BE2C (cell line): ENCODE measurements around the gene MVK.

ENCODE experiments used
- DNase-seq: peaks from one replicate; pipeline ENCODE4 v3.0.0-alpha.2; 2020
- H3K27me3 ChIP-seq: fragments of 250-450 bp; sonication (Bioruptor Pico); 2 replicates; pipeline ENCODE4 v1.5.1; 2020; ENCODE audit warnings: mild to moderate bottlenecking
- H3K36me3 ChIP-seq: fragments of 250-450 bp; sonication (Bioruptor Pico); 2 replicates; pipeline ENCODE4 v1.5.1; 2020; ENCODE audit warnings: mild to moderate bottlenecking
- H3K4me1 ChIP-seq: fragments of 250-450 bp; sonication (Bioruptor Pico); 2 replicates; pipeline ENCODE4 v1.5.1; 2020
- H3K4me3 ChIP-seq: 2 replicates; pipeline ENCODE4 v1.5.1; 2011; ENCODE audit warnings: low read depth, low read length
- H3K9me3 ChIP-seq: fragments of 250-450 bp; sonication (Bioruptor Pico); 2 replicates; pipeline ENCODE4 v1.5.1; 2020
- TF ChIP-seq, protein P1 (sequence below): IDR thresholded peaks from 2 replicates; pipeline ENCODE4 v1.5.1; 2012; ENCODE audit warnings: mild to moderate bottlenecking, low read depth, low read length

The MVK gene

DNA sequence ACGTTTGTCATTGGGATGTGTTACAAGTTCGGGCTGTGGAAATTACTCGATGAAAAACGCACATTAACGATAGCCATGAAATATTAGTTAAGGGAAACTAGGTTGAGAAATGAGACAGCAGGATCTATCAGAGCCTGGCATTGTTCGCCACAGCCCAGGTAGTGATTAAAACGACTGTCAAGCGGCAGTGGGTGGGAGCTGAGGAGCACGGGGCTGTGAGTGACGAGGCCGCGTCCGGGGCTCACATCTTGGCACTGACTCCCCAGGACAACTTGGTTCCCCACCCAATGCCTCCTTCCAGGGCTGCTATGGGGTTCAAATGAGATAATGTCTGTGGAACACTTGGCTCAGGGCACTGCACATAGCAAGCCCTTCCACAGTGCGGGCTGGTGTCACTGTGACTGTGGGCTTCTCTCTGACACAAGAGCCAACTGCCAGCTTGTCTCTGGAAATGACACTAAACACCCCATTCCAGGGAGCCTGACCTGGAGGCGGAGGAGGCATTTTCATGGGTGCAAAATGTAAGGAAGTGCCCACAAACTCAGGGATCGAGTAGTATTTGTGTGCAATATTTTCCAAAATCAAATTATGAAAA, 19.6 kb upstream of the MVK start:
- Histone ChIP-seq H3K4me1 (no peaks in the 10 kb centered on the region), H3K27me3 (no peaks in the 10 kb centered on the region), H3K4me3 (no peak overlapping the region), H3K36me3 (no peaks in the 10 kb centered on the region), H3K9me3 (no peaks in the 10 kb centered on the region)
- TF ChIP-seq, protein P1, sequence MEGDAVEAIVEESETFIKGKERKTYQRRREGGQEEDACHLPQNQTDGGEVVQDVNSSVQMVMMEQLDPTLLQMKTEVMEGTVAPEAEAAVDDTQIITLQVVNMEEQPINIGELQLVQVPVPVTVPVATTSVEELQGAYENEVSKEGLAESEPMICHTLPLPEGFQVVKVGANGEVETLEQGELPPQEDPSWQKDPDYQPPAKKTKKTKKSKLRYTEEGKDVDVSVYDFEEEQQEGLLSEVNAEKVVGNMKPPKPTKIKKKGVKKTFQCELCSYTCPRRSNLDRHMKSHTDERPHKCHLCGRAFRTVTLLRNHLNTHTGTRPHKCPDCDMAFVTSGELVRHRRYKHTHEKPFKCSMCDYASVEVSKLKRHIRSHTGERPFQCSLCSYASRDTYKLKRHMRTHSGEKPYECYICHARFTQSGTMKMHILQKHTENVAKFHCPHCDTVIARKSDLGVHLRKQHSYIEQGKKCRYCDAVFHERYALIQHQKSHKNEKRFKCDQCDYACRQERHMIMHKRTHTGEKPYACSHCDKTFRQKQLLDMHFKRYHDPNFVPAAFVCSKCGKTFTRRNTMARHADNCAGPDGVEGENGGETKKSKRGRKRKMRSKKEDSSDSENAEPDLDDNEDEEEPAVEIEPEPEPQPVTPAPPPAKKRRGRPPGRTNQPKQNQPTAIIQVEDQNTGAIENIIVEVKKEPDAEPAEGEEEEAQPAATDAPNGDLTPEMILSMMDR, result no peak
- no peak for DNase-seq

DNA sequence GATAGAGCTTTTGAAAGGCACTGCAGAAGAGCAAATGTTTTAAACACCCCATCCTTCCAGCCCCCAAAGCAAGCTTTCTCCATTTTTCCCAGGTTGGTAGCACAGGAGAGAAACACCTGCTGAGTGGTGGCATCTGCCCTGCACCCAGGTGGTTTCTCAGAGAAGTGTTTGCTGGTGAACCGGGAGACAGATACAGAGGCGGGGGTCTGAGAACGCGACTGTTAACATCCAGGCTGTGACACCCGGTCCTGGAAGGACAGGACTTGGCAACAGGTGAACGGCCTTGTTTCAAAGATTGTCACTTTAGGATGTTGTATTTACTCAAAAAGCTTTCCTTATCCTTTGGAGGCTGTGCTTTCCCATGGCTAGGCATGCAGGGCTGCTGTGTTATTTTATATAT, 18.8 kb upstream of the MVK start:
- Histone ChIP-seq H3K9me3 (no peaks in the 10 kb centered on the region), H3K27me3 (no peaks in the 10 kb centered on the region), H3K4me1 (no peaks in the 10 kb centered on the region), H3K36me3 (no peaks in the 10 kb centered on the region), H3K4me3 (no peak overlapping the region)
- no peak for DNase-seq
- TF ChIP-seq, protein P1, result no peak

DNA sequence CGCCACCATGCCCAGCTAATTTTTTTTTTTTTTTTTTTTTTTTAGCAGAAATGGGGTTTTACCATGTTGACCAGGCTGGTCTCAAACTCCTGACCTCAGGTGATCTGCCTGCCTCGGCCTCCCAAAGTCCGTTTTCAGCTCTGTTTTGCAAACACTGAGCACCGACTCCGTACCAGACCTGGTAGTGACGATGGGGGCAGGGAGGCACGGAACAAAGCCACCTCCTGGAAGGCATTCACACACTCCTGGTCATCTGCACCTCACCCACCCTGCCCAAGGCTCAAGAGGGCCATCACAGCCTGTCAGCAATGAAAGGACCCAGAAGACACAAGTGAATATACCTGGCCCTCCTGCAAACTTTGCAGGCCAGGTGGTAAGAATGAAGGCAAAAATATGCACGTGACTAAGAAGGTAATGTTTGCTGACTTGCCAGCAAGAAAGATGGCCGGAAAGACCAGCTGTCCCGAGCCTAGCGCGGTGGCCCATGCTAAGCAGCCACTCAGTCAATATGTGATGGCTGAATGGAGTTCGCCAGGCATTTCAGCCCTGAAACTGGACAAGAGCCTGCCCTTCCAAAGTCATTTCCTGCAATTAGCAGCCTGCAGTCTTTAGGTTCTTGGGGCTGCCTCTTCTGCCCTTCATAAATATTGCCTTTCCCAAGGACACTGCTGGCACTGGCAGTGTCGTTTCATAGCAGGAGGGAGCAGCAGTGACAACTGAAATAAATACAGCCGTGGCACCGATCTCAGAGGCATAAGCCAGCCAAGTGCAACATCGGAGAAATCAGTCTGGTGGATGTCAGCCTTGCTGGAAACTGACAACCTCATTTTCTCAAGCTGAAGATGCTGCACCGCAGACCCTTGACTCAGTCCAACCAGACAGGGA, 17.9 kb upstream of the MVK start:
- no peaks in the 10 kb centered on the region for H3K36me3 ChIP-seq
- no peak for DNase-seq
- TF ChIP-seq, protein P1, result no peak
- no peaks in the 10 kb centered on the region for H3K9me3 ChIP-seq
- H3K4me3 ChIP-seq, result no peak overlapping the region
- H3K27me3 ChIP-seq, result no peaks in the 10 kb centered on the region
- no peaks in the 10 kb centered on the region for H3K4me1 ChIP-seq

DNA sequence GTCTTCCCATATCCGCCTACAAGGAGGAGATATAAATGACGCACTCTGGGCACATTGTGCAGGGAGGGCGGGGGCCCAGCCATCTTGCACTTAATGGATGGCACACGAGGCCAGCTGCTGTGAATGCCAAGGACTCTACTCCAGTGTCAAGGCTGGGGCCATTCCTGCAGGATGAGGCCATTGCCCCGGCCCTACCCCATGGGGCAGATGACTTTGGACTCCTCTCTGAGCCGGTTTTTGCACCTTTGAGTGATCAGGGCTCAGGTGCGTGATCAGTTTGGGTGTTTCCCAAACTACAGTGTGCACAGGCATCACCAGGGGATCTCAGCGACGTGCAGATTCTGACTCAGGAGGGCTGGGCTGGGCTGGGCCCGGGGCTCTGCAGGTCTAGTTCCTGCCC, 16.4 kb upstream of the MVK start:
- H3K4me1 ChIP-seq, result no peaks in the 10 kb centered on the region
- no peak overlapping the region for H3K4me3 ChIP-seq
- H3K9me3 ChIP-seq, result no peaks in the 10 kb centered on the region; the same call in 1 of the 2 replicates
- no peak for DNase-seq
- no peaks in the 10 kb centered on the region for H3K36me3 ChIP-seq
- no peaks in the 10 kb centered on the region for H3K27me3 ChIP-seq
- TF ChIP-seq, protein P1, result no peak

DNA sequence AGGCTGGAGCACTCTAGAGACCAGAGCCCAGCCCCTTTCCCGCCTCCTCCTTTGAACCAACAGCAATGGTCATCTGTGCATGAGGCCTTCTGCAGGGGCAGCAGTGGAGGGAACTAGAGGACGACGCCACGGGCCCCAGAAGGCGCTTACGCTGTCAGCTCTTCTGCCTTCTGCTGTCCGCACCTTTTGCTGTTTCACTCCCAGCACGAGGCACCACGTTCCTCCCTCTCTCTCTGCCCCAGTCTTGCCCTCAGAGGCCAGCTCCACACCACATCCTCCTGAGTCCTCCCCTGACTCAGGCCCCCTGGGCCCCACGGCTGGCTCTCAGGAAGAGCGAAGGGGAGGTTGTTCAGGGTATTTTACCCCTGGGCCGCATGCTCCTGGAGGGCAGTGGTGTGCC, 15.8 kb upstream of the MVK start:
- Histone ChIP-seq H3K4me3 (no peak overlapping the region), H3K36me3 (no peaks in the 10 kb centered on the region), H3K4me1 (no peaks in the 10 kb centered on the region), H3K9me3 (no peaks in the 10 kb centered on the region; the same call in 1 of the 2 replicates), H3K27me3 (no peaks in the 10 kb centered on the region)
- TF ChIP-seq, protein P1, result no peak
- DNase-seq, result no peak
